GM21576 (cell line): ENCODE measurements around the gene FXYD3.

Experiments used
- ATAC-seq: cut with Tn5 transposase; IDR thresholded peaks from one replicate; pipeline ENCODE4 v1.9.1; 2021; ENCODE audit warnings: mild to moderate bottlenecking, moderate library complexity; ENCODE audit not compliant: unreplicated experiment

FXYD3 gene

DNA sequence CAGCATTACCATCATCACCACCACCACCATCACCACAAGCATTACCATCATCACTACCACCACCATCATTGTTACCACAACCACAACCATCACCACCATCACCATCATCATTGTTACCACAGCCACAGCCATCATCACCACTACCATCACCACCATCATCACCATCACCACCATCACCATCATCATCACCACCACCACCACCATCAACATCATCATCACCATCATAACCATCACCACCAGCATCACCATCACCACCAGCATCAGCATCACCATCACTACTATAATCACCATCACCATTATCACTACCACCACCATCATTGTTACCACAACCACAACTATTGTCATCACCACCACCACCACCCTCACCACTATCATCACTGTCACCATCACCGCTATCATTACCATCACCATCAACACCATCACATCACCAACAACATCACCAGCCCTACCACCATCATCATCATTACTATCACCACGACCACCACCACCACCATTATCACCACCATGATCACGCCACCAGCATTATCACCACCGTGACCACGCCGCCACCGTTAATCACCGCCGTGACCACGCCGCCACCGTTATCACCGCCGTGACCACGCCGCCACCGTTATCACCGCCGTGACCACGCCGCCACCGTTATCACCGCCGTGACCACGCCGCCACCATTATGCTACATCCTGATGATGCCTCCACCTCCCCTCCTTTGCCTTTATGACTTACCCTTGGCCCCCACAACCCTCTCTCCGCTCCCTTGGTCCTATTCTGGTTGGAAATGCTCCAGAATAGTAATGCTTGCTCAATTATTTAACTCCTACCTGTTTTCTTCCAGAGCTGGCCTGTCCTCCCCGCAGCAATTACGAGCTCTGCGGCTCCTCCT lies 10.0 kb upstream of the FXYD3 start:
- ATAC-seq: no peak

DNA sequence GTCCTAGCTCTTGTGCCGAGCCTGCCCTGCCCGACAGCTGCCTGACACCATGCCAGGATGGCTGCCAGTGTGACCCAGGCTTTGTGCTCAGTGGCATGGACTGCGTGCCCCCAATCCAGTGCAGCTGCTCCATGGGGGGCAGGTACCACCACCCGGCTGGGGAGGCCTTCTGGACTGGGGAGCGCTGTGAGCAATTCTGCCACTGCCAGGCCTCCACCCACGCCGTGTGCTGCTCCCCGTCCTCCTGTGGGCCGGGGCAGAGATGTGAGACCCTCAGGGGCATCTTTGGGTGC lies 9.4 kb upstream of the FXYD3 start:
- no peak for ATAC-seq

DNA sequence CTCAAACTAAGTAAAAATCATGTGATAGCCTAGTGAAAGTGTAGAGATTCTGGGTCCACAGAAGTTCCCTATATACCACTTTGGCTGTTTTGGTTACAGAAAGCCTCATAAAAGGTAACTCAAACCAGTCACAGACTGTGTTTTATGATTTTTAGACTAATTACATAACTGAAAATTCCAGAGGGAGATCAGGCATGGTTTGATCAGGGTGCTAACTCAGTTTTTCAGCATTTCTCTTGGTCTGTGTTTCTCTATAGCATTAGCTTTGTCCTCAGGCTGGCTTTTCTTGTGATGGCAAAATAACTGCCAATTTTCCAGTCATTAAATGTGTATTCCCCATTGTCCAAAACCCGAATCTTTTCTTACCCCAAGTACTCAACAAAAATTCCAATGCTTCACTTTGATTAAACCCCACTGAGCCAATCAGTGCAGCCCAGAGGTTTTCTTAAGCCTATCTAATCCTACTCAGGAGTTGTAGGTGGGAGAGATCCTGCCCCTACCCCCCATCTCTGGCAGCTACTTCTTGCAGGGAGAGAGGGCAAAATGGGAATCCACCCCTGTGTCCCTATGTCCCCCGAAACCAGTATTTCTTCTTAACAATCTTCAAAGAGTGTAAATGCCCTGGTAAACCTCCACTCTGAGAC lies 8.6 kb upstream of the FXYD3 start:
- no peak for ATAC-seq

DNA sequence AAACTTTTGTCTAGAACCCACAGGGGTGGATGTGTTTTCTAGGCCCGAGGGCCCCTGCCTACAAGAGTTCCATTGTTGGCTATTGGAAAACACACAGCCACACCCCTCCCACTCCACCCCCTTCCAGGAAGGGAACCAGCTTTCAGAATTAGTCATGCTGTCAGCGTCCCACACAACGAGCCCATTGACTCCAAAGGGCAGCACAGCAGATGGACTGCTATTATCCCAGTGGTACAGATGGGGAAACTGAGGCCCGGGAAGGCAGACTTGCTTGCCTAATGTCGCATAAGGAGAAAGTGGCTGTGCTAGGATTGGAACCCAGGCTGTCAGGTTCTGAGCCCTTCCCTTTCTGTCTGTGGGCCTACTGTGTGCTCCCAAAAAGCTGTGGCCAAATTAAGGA lies 8.1 kb upstream of the FXYD3 start:
- no peak for ATAC-seq

DNA sequence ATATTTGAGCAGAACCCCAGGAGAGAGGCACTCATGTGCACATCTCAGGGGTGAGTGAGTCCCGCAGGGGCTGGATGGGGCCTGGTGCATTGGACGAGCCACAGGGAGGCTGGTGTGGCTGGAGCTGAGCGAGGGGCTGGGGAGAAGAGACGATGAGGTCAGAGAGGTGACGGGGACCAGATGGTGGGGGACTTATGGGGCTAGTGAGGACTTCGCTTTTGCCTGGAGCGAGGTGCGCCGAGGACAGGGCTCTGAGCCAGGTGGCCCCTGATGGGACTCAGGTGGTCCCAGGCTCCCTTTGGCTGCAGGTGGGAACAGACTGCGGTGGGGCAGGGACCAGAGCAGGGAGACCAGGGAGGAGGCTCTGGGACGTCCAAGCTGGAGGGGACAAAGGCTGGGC lies 6.9 kb upstream of the FXYD3 start:
- no peak for ATAC-seq

DNA sequence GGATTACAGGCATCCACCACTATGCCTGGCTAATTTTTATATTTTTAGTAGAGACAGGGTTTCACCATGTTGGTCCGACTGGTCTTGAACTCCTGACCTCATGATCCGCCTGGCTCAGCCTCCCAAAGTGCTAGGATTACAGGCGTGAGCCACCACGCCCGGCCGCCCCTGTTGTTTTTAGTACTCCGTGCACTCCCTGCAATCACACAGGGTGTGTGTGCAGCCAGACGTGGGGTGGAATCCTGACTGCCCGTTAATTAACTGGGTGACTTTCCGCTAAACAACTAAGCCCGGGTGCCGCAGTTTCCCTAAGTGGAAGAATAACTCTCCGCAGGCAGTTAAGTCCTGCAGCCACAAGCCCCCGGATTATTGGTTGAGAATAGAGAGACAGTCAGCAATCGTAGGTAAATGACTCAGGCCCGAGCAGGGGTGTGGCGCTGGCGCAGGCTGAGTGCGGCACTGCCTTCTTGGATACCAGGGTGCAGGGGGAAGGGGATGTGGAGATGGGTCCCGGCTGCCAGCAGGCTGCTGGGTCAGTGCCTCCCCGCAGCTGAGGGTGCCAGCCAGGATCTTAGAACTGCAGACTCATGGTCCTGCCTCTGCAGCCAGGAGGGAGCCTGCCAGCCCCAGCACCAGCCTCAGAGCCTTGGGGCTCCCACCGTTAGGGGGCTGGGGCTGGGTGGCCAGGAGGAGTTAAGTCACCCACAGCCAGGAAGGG lies 6.1 kb upstream of the FXYD3 start:
- no peak for ATAC-seq

DNA sequence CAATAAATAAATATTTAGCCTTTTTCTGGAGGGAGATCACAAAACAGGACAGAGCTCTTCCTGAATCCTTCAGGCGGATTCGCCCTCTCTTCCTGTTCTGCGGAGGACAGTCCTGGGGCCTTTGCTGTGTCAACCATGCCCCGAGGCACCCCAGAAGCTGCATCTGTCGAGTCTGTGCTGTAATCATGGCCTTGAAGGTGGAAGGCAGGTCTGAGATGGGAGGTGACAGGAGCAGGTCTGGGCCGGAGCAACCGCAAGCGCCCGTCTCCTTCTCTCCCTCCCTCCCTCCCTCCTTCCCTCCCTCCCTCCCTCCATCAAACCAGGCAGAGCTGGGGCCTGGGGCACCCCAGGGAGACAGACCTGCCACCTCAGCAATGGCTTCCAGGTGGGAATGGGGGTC lies 4.6 kb upstream of the FXYD3 start:
- no peak for ATAC-seq

DNA sequence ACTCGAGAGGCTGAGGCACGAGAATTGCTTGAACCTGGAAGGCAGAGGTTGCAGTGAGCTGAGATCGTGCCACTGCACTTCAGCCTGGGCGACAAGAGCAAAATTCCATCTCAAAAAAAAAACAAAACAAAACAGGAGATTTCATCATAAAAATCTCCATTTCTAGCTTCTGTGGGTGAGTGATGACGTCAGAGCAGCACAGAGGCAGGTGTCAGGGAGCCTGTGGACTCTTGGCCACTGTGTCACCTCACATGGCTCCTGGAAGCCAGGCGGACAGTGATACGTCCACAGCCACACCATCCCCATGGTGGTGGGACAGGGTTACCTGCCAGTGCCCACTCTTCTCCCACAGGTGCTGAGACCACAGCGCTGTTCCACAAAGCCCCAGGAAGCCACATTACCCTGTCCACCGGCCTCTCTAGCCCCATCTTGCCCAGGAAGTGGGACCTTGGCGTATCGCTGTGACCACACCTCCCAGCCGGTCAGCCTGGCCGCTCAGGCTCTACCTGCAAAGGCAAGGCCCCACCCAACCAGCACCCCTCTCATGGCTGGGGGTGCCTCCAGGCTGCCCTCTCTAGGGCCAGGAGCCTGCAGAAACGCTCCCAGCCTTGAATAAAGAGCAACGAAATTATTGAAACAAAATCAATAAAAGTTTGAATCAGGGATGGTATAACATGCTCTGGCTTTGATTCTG lies 2.5 kb upstream of the FXYD3 start:
- no peak for ATAC-seq

DNA sequence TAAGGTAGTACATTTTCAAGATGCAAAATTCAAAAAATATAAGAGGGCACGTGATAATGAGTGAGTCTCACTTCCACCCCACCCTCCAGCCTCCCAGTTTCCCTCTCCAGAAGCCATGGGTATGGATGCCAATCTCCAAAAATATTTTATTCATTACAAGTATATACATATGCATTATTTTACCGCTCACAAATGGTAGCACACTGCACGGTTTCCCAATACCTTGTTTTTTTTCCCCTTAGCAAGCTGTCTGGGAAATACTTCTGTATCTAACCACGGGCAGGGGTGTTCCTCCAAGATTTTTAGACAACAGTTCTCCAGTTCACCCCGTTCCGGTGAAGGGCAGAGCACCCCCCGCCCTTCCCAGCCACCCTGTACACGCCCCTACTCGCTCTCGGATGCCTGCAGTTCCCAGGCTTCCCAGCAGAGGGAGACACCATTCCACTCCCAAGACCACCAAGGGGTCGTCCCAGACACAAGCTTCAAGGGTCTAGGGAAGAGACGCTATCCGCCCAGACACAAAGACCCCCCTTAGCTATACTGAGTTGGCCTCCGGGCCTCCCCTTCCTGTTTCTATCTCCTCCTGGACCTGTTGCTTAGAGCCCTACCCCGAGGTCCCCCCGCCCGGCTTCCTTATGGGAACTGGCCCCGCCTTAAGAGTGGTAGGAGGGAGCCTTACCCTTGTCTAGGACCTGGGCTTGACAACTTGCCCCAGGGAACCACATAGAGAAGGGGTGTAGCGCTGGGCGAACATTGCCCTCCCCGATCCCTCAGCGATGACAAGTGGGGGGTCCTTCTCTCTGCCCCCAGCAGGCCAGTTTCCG lies 1.1 kb upstream of the FXYD3 start:
- no peak for ATAC-seq

DNA sequence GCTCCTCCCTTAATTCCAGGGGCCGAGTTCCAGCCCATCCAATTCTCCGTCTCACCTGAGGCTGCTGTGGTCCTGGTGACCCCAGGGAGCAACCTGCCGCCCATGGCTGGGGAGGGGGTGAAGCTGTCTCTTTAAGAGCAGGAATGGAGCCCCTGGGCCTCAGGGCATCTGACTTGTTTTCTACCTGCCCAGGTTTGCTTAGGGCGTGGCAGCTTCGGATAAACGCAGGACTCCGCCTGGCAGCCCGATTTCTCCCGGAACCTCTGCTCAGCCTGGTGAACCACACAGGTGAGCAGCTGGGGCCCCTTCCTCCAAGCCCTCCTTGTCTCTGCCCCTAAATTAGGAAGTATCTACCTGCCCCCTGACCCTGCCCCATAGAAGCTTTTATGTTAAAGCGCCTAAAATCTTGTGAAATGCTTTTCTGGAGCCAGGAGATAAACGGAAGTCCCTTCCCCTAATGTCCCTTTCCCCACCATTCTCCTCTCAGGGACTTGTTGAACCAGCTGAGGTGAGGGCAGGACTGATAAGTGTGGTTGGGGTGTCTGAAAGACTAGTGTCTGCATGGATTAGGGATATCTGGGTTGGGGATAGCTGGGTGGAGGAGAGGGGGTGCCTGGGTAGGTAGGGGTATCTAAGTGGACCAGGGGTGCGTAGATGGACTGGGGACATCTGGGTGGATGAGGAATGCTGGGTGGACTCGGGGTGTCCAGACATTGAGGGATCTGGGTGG lies 614 bp downstream of the FXYD3 start:
- ATAC-seq: no peak

DNA sequence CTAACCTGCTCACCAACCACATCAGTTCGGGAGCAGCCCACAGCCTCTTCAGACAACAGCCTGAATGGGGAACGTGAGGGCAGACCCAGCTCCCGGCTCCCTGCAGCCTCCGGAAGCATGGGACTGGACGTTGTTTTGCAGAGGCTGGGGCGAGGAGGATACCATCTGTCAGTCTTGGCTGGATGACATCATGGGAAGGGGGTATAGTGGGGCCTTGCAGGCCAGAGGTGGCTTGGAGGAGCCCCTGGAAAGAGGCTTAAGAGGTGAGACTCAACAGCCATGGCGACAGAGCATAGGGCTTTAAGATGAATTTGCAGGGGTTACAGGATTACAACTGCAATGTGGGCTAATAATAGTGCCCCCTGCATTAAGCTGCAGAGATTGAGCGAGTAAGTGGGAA lies 1.5 kb downstream of the FXYD3 start:
- ATAC-seq: no peak

DNA sequence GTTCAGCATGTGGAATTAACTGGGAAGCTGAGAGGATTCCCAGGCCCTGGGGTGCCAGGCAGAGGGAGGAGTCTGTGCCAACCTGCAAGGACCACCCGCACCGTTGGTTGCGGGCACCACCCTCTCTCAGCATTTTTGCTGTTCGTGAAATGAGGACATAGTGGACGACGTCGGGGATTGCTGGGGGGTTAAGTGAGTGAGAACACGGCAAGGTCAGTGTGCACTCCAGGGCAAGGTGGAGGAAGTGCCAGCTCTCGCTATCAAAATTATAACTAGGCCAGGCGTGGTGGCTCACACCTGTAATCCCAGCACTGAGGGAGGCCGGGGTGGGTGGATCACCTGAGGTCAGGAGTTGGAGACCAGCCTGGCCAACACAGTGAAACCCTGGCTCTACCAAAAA lies 2.2 kb downstream of the FXYD3 start:
- ATAC-seq: no peak

DNA sequence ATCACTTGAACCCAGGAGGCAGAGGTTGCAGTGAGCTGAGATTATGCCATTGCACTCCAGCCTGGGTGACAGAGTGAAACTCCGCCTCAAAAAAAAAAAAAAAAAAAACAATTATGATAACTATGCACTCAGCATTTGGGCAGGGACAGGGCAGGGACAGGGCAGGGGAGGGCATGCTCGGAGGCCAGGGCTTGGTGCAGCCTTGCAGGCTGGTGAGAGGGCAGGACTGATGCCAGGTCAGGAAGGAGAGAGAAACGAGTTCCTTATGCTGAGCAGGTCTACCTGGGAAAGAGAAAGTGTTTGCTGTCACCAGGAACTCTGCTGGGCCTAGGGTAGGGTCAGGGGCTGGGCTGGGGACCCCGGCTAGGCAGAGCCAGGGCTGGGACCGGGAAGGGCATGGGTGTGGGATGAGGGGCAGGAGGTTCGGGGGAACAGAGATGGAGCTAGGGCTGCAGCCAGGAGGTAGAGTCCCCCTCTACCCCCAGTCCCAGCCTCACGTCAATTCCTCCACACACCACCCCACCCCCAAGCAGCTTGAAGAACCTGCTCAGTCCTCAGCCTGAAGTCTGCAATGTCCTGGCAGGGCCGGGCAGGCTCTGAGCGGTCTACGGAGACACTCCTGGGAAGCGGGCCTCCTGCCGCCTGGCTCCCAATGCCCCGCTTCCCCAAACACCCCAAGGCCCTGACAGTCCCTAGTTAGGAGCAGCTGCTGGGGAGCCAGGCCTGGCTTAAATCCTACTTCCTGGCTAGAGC lies 2.8 kb downstream of the FXYD3 start:
- no peak for ATAC-seq

DNA sequence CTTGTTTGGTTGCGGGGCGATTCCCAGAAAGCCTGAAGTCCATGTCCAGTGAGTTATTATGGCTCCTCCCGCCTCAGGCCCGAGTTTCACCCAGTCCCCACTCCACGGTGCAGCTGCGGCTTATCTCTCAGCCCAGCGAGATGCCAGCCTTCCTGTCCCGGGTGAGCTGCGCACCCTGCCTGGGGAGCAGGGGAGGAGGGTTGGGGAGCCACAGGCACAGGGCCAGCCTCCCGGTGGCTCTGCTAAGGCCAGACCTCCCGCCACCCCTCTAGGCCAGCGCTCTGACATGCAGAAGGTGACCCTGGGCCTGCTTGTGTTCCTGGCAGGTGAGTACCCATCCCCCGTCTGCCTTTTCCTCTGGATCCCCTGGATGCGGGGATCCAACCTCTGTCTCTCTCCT lies 3.5 kb downstream of the FXYD3 start:
- no peak for ATAC-seq

DNA sequence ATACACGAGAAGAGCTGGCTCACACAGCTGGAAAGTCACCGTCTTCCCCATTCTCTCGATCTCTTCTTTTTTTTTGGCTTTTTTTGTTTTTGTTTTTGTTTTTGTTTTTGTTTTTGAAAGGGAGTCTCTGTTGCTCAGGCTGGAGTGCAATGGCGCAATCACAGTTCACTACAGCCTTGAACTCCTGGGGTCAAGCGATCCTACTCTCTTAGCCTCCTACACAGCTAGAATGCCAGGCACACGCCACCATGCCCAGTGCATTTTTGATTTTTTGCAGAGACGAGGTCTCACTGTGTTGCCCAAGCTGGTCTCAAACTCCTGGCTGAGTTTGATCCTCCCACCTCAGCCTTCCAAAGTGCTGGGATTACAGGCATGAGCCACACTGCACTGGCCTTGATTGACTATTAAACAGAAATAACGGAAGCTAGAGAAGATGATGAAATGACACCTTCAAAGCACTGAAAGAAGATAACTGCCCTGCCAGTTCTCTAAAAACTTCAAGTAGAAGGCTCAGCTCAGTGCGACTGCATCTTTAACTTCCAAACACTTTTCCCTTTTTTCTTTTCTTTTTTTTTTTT lies 4.0 kb downstream of the FXYD3 start:
- no peak for ATAC-seq

DNA sequence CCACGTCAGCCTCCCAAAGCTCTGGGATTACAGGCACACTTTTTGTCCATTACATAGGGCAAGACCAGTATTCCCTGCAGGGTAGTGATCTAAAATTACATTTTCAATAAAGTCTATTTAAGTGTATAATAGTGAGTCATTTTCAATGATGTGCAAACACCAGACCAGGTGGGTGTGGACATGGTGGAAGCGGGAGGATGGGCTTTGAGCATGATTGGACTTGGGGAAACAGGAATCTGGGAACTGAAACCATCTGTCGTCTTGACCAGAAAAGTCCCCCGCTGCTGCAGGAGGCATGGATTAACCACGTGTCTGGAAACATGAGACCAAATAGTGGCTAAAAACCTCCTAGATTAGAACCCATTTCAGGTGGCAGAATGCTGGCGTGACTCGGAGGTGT lies 4.9 kb downstream of the FXYD3 start:
- ATAC-seq: no peak

DNA sequence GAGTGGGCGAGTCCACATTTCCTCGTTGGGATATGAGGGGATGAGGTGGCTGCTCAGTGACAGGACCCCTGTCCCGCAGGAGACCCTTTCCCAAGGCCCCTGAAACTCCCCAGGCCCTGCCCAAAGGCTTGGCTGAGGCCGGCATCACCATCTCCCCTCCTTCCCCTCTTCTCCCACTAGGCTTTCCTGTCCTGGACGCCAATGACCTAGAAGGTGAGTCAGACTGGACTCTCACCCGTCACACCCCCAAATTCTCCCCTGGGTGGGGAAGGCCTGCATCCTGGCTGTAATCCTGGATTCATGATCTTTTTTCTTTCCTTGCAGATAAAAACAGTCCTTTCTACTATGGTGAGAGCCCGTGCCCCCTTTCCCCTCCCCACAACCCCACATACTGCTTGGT lies 5.3 kb downstream of the FXYD3 start:
- ATAC-seq: no peak

DNA sequence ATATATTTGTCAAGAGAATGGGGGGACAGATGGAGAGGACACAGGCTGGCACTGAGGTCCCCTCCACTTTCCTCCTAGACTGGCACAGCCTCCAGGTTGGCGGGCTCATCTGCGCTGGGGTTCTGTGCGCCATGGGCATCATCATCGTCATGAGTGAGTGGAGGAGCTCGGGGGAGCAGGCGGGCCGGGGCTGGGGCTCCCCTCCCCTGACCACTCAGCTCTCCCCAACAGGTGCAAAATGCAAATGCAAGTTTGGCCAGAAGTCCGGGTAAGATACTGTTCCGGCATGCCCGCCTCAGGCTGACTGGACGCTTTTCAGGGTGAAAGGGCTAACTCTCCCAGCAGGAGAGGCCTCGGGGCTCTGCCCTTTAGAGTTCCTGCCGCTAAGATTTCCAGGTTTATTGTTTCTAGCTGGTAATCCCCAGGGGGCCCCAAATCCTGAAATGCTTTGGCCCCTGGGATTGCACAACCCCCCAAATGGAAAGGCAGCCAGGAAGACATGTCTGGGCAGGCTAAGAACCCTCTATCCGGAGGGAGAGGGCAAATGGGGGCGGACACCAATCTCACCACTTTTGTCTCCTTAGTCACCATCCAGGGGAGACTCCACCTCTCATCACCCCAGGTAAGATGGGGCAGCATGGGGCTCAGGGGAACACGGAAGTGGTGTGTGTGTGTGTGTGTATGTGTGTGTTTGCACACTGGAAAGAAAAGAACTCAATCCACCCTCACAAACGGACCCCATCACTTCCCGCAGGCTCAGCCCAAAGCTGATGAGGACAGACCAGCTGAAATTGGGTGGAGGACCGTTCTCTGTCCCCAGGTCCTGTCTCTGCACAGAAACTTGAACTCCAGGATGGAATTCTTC lies 7.3 kb downstream of the FXYD3 start:
- ATAC-seq: no peak
